HepG2 (cell line): Measurements from ENCODE around the gene SNX9. TPM values are rescaled to one million over a fixed set of nuclear protein-coding genes. Genes with fewer than 3 reads are reported as not detected.

Experiments used
- ATAC-seq: fragments of 200-7000 bp; cut with Tn5 transposase; 3 replicates; pipeline ENCODE4 v1.9.1; 2020; ENCODE audit warnings: mild to moderate bottlenecking, moderate library complexity
- BruUV-seq: library from RNA; stranded (reverse); fragments of 400-500 nt; replicated peaks from 2 replicates; lab custom pipeline; 2021; lab: Mats Ljungman, UMichigan
- CTCF ChIA-PET: fragments of 300-600 bp; formaldehyde crosslinking; extraction: SDS; loops from one replicate; lab custom pipeline; 2021; ENCODE audit warnings: low total read pairs, inconsistent platforms, low intra/inter-chr PET ratio; lab: Yijun Ruan, JAX
- POLR2A ChIA-PET: fragments of 350-600 bp; sonication (Branson Sonifier 250); formaldehyde crosslinking; loops from one replicate; lab custom pipeline; 2020; ENCODE audit warnings: antibody characterized with exemption, inconsistent platforms; lab: Yijun Ruan, JAX
- DNase-seq: peaks from one replicate; pipeline ENCODE4 v3.0.0-alpha.2; 2015; ENCODE audit warnings: low spot score
- FAIRE-seq: peaks from 3 replicates; lab custom pipeline; 2011; peaks lifted over from hg19 to GRCh38; lab: Jason Lieb, UNC
- H2AFZ ChIP-seq: one replicate; pipeline ENCODE4 v1.6.1; 2011; ENCODE audit warnings: low read length, inconsistent platforms
- H3K27ac ChIP-seq: fragments of 300-600 bp; 3 replicates; pipeline ENCODE4 v1.8.0; 2011; ENCODE audit warnings: mixed run types, mild to moderate bottlenecking, mixed read lengths, low read length, inconsistent platforms; ENCODE audit not compliant: insufficient read depth; ENCODE audit errors: extremely low read length
- H3K27me3 ChIP-seq, 2 experiments: fragments of 200-600 bp in 1 of 2; 2 replicates in 1 of 2; 3 replicates in 1 of 2; pipeline versions ENCODE4 v1.6.0 to v1.8.0; 2011; ENCODE audit warnings: low read length in 2 of 2, mild to moderate bottlenecking in 2 of 2, moderate library complexity in 2 of 2, inconsistent platforms in 1 of 2; ENCODE audit not compliant: insufficient read depth in 2 of 2, control insufficient read depth in 1 of 2
- H3K36me3 ChIP-seq, 2 experiments: fragments of 200-600 bp in 1 of 2; replicated peaks in 1 of 2; 2 replicates in 1 of 2; 3 replicates in 1 of 2; pipeline versions ENCODE4 v1.5.1 to v1.8.0; 2011; ENCODE audit warnings: low read length in 2 of 2, inconsistent platforms in 1 of 2; ENCODE audit not compliant: insufficient read depth in 2 of 2, control insufficient read depth in 1 of 2
- H3K4me1 ChIP-seq: 2 replicates; pipeline ENCODE4 v1.5.1; 2012; ENCODE audit warnings: low read length, inconsistent platforms; ENCODE audit not compliant: insufficient read depth
- H3K4me2 ChIP-seq: 2 replicates; pipeline ENCODE4 v1.6.0; 2011; ENCODE audit warnings: low read depth, low read length, inconsistent platforms
- H3K4me3 ChIP-seq, 3 experiments: fragments of 200-600 bp in 1 of 3; sonication (generic), shearing (Covaris generic) in 1 of 3; replicated peaks in 1 of 3; 2 replicates each; pipeline ENCODE4 v1.5.1; 2011 to 2016; ENCODE audit warnings: low read length in 3 of 3, inconsistent platforms in 2 of 3, low read depth in 2 of 3, mild to moderate bottlenecking in 2 of 3, control low read depth in 1 of 3, mixed read lengths in 1 of 3; ENCODE audit not compliant: insufficient read depth in 1 of 3
- H3K79me2 ChIP-seq: one replicate; pipeline ENCODE4 v1.6.1; 2011; ENCODE audit warnings: low read length, inconsistent platforms; ENCODE audit not compliant: insufficient read depth
- H3K9ac ChIP-seq: 2 replicates; pipeline ENCODE4 v1.6.0; 2011; ENCODE audit warnings: mild to moderate bottlenecking, low read depth, low read length, inconsistent platforms; ENCODE audit not compliant: insufficient read depth
- H3K9me3 ChIP-seq: 2 replicates; pipeline ENCODE4 v1.5.1; 2012; ENCODE audit warnings: mild to moderate bottlenecking, low read length
- H4K20me1 ChIP-seq: 2 replicates; pipeline ENCODE4 v1.6.0; 2011; ENCODE audit warnings: inconsistent platforms, mild to moderate bottlenecking, low read length, moderate library complexity; ENCODE audit not compliant: insufficient read depth
- CENPBD1 ChIP-seq: sonication (generic); formaldehyde crosslinking; IDR thresholded peaks from 2 replicates; pipeline ENCODE4 v1.8.0; 2022; ENCODE audit warnings: missing genetic modification reagents, low read depth, mild to moderate bottlenecking, borderline replicate concordance
- IRX3 ChIP-seq: sonication (generic); formaldehyde crosslinking; IDR thresholded peaks from 2 replicates; pipeline ENCODE4 v1.8.1; 2023; ENCODE audit warnings: mild to moderate bottlenecking, low read depth, missing genetic modification reagents, borderline replicate concordance
- MLXIP ChIP-seq: sonication (generic); formaldehyde crosslinking; IDR thresholded peaks from 2 replicates; pipeline ENCODE4 v1.9.0; 2021; ENCODE audit warnings: missing genetic modification reagents, borderline replicate concordance
- TFDP1 ChIP-seq: IDR thresholded peaks from 2 replicates; pipeline ENCODE4 v1.6.1; 2016; ENCODE audit warnings: missing compliant biosample characterization, missing genetic modification reagents, borderline replicate concordance
- ZNF121 ChIP-seq: sonication (generic); formaldehyde crosslinking; IDR thresholded peaks from 2 replicates; pipeline ENCODE4 v1.5.0; 2020; ENCODE audit warnings: mild to moderate bottlenecking, missing genetic modification reagents
- ZNF230 ChIP-seq: sonication (generic); formaldehyde crosslinking; IDR thresholded peaks from 2 replicates; pipeline ENCODE4 v1.4.0; 2020; ENCODE audit warnings: mild to moderate bottlenecking, missing genetic modification reagents
- ZNF790 ChIP-seq: sonication (generic); formaldehyde crosslinking; IDR thresholded peaks from 2 replicates; pipeline ENCODE4 v1.8.0; 2022; ENCODE audit warnings: missing genetic modification reagents, mild to moderate bottlenecking, borderline replicate concordance
- WGBS: methylation state at CpG from one replicate; pipeline ENCODE4 v1.1.6; 2017; ENCODE audit warnings: low lambda C conversion rate; 5-methylcytosine and 5-hydroxymethylcytosine counted together
- in situ Hi-C: cut with HindIII; loops from 2 replicates; pipeline ENCODE4 v1.10.0; 2017; ENCODE audit warnings: low pct_unique_long_range_greater_than_20kb; ENCODE audit not compliant: extremely low pct_ligation_motif_present
- intact Hi-C: fragments of 100-400 bp; cut with micrococcal nuclease; formaldehyde crosslinking; loops from one replicate; pipeline ENCODE4 v1.10.0; 2022; ENCODE audit not compliant: unreplicated experiment
- polyA plus RNA-seq, 8 experiments: library from polyadenylated mRNA; depleted of rRNA in 3 of 8; stranded (reverse) in 7 of 8; unstranded in 1 of 8; fragments of >200 nt; fragmentation: Illumina TruSeq in 4 of 8; extraction: Trizol in 4 of 8; gene quantifications; 2 replicates each; pipeline versions ENCODE4 v1.2.1 to v1.2.3, GENCODE V29; 2011 to 2016; ENCODE audit warnings: low read depth in 4 of 8, missing spikeins in 1 of 8, mixed read lengths in 1 of 8; ENCODE audit not compliant: insufficient read depth in 1 of 8
- total RNA-seq, 5 experiments: library from RNA; depleted of rRNA; stranded (reverse); fragments of >200 nt; fragmentation: Illumina TruSeq; extraction: Trizol; gene quantifications; 2 replicates each; pipeline ENCODE4 v1.2.3, GENCODE V29; 2016; ENCODE audit warnings: low read depth in 1 of 5
- TF ChIP-seq, protein P1 (sequence below): sonication (generic); formaldehyde crosslinking; IDR thresholded peaks from 2 replicates; pipeline ENCODE4 v1.8.1; 2023; ENCODE audit warnings: missing genetic modification reagents, inconsistent platforms, borderline replicate concordance
- TF ChIP-seq, protein P2 (sequence below): sonication (generic); formaldehyde crosslinking; IDR thresholded peaks from 2 replicates; pipeline ENCODE4 v1.5.0; 2020; ENCODE audit warnings: missing genetic modification reagents
- TF ChIP-seq, protein P3 (sequence below): sonication (generic); formaldehyde crosslinking; conservative IDR thresholded peaks from 2 replicates; pipeline ENCODE4 v1.8.0; 2022; ENCODE audit warnings: low read depth, missing genetic modification reagents

Gene SNX9
- total and polyA plus RNA-seq, 2 of the 13 experiments (the other 11 are each of a cell fraction or from before 2014, with no cell fraction given) = 21.9 to 36.0 TPM

GRCh38 chr6:157821342-157822033 lies 1.6 kb upstream of the SNX9 start (continued):
- TF ChIP-seq, protein P1, sequence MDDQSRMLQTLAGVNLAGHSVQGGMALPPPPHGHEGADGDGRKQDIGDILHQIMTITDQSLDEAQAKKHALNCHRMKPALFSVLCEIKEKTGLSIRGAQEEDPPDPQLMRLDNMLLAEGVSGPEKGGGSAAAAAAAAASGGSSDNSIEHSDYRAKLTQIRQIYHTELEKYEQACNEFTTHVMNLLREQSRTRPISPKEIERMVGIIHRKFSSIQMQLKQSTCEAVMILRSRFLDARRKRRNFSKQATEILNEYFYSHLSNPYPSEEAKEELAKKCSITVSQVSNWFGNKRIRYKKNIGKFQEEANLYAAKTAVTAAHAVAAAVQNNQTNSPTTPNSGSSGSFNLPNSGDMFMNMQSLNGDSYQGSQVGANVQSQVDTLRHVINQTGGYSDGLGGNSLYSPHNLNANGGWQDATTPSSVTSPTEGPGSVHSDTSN = no peak
- no peak for TF ChIP-seq CENPBD1 (CRISPR knock-in tag)
- TF ChIP-seq, all 625 proteins: peak for 0

- in situ Hi-C loops = no loop called here
- Histone ChIP-seq H3K36me3 (no peaks in the 10 kb centered on the region), H3K27ac (no peak overlapping the region), H3K9ac (peak overlapping the region; percentile 70), H3K4me3 (peak overlapping the region; percentile 18 to 61 (median 47); a peak in 5 of 6 replicates), H3K27me3 (peaks cover 4 to 20% of the 10 kb centered on the region in 2 experiments; a peak in 4 of 5 replicates), H3K4me1 (peaks cover 39% of the 10 kb centered on the region), H4K20me1 (peaks cover 16% of the 10 kb centered on the region; the same call in 1 of the 2 replicates), H2AFZ (no peak overlapping the region), H3K9me3 (no peaks in the 10 kb centered on the region), H3K79me2 (peaks cover 26% of the 10 kb centered on the region), H3K4me2 (peak overlapping the region; percentile 84)
- intact Hi-C loops = loop anchor here (5.0 kb wide), 2 partner anchors 50 to 65 kb away; no protein-coding TSS in a partner anchor
- ATAC-seq (peak; percentile 22; the same call in 2 of the 3 replicates), DNase-seq (no peak), FAIRE-seq (no peak)
- WGBS = 72% methylated on average over 31 of the region's 53 CpGs
- CTCF ChIA-PET = interaction anchor here (1.0 kb wide), 1 partner anchor 66 kb away, joined by 3 read pairs; no protein-coding TSS in a partner anchor
- BruUV-seq = no TSS peak
- POLR2A ChIA-PET = no interaction called here
- TF ChIP-seq ZNF790 (CRISPR knock-in tag) = 0 out of 2 replicates have a peak, but pooled peaks have one; percentile 63
- TF ChIP-seq ZNF230 (CRISPR knock-in tag) = 0 out of 2 replicates have a peak, but pooled peaks have one; percentile 39
- TF ChIP-seq, protein P2, sequence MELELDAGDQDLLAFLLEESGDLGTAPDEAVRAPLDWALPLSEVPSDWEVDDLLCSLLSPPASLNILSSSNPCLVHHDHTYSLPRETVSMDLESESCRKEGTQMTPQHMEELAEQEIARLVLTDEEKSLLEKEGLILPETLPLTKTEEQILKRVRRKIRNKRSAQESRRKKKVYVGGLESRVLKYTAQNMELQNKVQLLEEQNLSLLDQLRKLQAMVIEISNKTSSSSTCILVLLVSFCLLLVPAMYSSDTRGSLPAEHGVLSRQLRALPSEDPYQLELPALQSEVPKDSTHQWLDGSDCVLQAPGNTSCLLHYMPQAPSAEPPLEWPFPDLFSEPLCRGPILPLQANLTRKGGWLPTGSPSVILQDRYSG (CRISPR knock-in tag) = no peak
- TF ChIP-seq TFDP1 = no peak
- TF ChIP-seq IRX3 (CRISPR knock-in tag) = no peak
- no peak for TF ChIP-seq MLXIP
- no peak for TF ChIP-seq ZNF121 (CRISPR knock-in tag)
- TF ChIP-seq, protein P3, sequence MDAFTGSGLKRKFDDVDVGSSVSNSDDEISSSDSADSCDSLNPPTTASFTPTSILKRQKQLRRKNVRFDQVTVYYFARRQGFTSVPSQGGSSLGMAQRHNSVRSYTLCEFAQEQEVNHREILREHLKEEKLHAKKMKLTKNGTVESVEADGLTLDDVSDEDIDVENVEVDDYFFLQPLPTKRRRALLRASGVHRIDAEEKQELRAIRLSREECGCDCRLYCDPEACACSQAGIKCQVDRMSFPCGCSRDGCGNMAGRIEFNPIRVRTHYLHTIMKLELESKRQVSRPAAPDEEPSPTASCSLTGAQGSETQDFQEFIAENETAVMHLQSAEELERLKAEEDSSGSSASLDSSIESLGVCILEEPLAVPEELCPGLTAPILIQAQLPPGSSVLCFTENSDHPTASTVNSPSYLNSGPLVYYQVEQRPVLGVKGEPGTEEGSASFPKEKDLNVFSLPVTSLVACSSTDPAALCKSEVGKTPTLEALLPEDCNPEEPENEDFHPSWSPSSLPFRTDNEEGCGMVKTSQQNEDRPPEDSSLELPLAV = no peak
Measured at GRCh38 chr6:157822245-157823000, 623 bp upstream of the SNX9 start.
